Measurements from ENCODE around the gene DDX1.

DDX1 gene

GRCh38 chr2:15634846-15635490 is 43.3 kb downstream of the DDX1 start:
- TF ChIP-seq CTCF (IDR thresholded peaks at IDR 0.05; ENCODE audit: insufficient read depth, low read depth, low read length, missing control alignments): no peak
- DNase-seq (ENCODE audit: low read depth): peak; percentile 67
- no peak overlapping the region for H3K4me3 ChIP-seq (ENCODE audit: low read length)

- peak; percentile 72 for DNase-seq (ENCODE audit: low read depth)
- H3K4me3 ChIP-seq (ENCODE audit: low read length): no peak overlapping the region
- TF ChIP-seq CTCF (IDR thresholded peaks at IDR 0.05; ENCODE audit: insufficient read depth, low read depth, low read length, missing control alignments): peak; percentile 85
Observed at GRCh38 chr2:15636972-15637785, 45.5 kb downstream of the DDX1 start.

- TF ChIP-seq CTCF (IDR thresholded peaks at IDR 0.05; ENCODE audit: insufficient read depth, low read depth, low read length, missing control alignments): no peak
- DNase-seq (ENCODE audit: low read depth): peak; percentile 72
- H3K4me3 ChIP-seq (ENCODE audit: low read length): no peak overlapping the region
Observed at GRCh38 chr2:15638720-15639119, 47.1 kb downstream of the DDX1 start.

- DNase-seq (ENCODE audit: low read depth): no peak
- no peak for TF ChIP-seq CTCF (IDR thresholded peaks at IDR 0.05; ENCODE audit: insufficient read depth, low read depth, low read length, missing control alignments)
- no peak overlapping the region for H3K4me3 ChIP-seq (ENCODE audit: low read length)
Observed at GRCh38 chr2:15639323-15640251, 47.9 kb downstream of the DDX1 start.

- peak; percentile 86 for DNase-seq (ENCODE audit: low read depth)
- TF ChIP-seq CTCF (IDR thresholded peaks at IDR 0.05; ENCODE audit: insufficient read depth, low read depth, low read length, missing control alignments): no peak
- H3K4me3 ChIP-seq (ENCODE audit: low read length): no peak overlapping the region
Observed at GRCh38 chr2:15640261-15640711, 48.6 kb downstream of the DDX1 start.

- TF ChIP-seq CTCF (IDR thresholded peaks at IDR 0.05; ENCODE audit: insufficient read depth, low read depth, low read length, missing control alignments): no peak
- H3K4me3 ChIP-seq (ENCODE audit: low read length): no peak overlapping the region
- DNase-seq (ENCODE audit: low read depth): no peak
Observed at GRCh38 chr2:15640784-15641183, 49.1 kb downstream of the DDX1 start.

Measured in epithelial cell of esophagus (primary cell).